Measurements from ENCODE around the gene PRICKLE3.
"Not testable (repeated sequence)": the region's sequence is repeated elsewhere in the genome, so short reads cannot be mapped to it uniquely, and the experiment has no call there.

The PRICKLE3 gene

DNA sequence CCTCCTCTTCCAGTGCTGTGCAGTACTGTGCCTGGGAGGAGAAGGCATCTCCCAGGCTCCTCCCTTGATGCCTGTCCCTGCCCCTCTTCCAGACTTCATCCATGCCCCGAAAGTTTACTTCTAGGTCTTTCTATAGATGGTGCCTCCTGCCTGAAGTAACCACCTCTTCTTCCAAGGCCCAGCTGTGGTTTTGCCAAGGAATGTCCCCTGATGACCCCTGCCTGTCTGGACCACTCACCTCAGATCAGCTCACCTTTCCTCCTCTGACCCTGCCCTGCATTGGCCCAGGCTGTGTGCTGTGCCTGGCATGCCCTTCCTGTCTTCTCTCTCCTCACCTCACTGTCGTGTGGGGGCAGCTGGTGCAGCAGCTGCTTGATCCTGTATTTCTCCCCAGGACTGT, 6.8 kb downstream of the PRICKLE3 start:
- no peak for DNase-seq (ENCODE audit: low read depth)

DNA sequence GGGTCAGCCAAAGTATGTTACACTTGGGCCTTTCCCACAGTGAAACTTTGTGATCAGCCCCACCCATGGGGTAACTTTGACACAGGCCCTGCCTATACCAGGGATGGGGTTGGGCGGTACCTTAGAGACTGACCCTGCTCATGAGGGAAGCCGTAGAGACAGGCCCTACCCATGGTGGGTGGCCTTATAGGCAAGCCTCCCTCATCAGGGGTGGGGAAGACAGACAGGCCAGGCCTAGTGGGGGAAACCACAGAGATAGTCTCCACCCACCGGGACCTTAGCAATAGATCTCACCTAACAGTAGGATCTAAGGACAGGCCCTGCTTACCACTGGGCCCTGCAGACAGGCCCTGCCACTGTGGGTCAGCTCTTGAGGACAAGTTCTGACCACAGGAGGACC, 7.6 kb downstream of the PRICKLE3 start:
- DNase-seq (ENCODE audit: low read depth), result no peak

DNA sequence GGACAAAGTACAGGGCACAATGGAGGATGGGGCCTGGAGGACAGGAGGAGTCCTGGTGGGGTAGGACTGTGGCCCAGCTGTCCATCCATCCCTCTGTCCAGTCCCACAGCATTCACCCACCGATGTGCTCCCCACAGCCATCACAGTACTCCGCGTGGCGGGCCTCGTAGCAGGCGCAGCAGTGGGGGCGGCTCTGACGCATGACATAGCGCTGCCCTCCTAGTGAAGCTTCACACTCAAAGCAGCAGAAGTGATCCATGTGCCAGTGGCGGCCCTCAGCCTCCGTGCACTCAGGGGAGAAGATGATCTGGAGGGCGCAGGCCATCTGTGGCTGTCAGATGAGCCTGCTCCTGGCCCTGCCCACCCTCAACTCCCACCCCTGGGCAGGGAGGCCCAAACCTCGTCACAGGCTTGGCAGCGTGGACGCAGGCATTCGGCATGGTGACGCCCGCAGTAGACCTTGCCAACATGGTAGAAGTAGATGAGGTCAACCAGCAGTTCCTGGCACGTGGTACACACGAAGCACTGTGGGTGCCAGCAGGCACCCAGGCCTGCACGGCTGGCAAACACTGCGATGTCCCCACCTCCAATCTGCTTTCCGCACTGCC, 8.2 kb downstream of the PRICKLE3 start:
- no peak for DNase-seq (ENCODE audit: low read depth)

DNA sequence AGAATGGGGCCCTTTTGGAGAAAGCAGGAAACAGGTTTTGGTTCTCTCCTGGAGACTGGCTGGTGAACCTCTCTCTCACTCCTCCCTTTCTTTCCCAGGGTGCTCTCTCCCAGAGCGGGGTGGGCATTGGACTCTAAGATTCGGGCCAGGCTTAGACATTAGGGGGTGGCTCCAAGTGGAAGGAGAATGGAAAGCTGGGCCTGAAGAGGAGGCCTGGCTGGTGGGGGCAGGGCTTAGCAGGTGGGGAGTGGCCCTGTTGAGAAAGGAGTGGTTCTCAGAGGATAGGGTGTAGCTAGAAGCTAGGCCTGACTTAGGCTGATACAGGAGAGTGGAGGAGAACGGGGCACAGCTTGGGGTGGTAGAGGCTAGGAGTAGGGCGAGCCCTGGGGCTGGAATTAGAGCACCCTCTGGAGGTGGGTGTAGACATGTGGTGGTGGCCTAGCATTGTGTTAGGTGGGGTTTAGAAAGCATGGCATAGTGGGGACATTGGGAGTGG, 8.8 kb downstream of the PRICKLE3 start:
- DNase-seq (ENCODE audit: low read depth), result no peak

DNA sequence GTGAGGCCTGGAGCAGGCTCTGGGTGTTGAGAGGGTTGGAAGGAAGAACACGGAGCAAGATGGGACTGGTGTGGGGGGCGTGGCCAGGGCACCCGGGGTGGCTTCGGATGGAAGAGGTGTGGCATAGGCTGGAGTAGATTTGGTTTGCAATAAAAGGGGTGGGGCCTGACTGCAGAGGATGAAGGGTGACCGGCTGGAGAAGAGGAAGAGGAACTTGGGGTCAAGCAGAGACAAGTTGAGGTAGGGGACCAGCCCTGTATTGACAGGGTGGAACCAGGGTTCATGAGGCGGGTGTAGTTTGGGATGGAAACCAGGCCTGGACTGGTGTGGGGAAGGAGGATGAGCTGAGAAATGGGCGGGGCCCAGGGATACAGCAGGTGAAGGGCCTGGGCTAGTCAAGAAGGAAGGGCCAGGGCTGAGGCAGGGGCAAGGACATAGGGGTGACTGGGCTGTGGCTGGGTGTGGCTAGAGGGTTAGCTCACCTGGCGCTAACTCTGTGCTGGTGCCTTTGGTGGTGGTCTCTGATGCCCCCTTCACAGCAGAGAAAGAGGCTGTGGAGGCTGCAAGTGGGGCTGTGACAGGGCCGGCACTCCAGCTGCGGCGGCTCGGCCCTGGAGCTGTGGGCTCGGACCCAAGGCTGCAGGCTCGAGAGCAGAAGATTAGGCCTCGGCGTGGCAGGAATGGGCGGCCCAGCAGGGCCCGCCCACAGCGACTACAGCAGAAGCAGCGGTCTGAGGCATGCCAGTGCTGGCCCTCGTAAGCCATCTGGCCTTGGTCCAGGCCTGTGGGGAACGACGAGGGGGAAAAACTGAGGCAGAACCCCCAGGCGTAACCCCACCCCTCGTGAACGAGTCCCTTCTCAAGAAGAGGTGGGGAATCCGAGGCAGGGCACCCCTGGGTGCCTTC, 9.5 kb downstream of the PRICKLE3 start:
- no peak for DNase-seq (ENCODE audit: low read depth)

DNA sequence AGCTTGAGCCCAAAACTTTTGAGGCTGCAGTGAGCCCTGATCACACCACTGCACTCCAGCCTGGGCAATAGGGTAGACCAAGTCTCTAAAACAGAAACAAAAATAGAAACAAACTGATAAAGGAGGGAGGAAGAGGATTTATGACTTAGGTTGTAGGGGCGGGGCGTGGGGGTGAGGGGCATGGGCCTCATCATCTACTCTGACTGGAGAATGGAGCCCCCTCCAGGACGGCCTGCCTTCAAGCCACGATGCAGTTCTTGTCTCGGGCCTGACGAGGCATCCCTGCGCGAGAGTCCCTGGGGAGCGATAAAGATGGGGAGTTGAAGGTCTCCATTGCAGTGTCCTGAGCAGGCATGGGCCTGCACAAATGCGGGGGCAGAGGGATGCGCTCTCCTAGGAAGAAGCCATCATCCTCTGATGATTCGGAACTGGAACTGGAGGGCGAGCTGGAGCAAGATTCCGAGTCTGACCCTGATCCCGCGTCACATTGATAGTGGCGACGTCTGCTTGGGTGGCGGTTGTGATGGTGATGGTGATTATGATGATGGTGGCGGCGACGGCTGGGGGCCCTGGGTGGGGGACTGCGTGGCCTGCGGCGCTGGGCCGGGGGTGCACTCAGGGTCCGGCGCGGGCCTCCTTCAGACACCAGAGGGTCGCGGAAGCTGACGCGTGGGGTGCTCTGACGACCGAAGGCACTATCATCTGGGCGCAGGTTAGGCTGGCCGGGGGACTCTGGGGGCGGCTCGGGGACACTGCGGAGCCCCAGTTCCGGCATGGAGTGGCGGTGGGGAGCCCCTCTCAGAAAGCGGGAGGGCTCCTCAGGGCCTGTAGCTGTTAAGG, 10.5 kb downstream of the PRICKLE3 start:
- no peak for DNase-seq (ENCODE audit: low read depth)

DNA sequence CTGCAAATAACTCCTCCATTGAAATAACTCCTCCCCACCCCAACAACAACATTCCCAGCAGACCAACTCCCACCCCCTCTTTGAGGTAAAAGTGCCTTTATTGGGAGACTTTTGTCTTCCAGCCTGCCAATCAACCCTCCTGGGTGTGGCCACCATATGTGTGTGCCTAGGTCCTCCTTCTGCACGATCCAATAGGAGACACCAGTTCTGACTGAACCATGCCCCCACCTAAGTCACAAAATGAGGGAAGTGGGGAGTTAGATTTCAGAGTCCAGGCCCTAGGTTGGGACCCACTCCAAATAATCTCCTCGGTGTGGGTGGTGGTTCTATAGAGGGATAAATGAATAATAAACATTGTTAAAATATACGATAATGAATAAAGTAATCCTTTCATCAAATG, 11.4 kb downstream of the PRICKLE3 start:
- no peak for DNase-seq (ENCODE audit: low read depth)

DNA sequence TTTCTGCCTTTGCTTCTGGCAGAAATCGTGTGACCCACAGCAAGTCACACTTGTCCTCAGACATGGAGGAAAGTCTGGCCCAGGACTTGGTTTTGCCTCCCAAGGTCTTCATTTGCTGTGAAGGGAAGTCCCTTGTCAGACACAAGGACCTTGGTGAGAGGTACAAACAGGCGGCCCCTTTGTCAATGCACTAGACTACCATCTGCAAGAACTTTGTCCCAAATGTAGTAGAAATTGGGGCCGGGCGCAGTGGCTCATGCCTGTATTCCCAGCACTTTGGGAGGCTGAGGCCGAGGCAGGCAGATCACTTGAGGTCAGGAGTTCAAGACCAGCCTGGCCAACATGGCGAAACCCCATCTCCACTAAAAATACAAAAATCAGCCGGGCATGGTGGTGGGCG, 12.6 kb downstream of the PRICKLE3 start:
- not testable (repeated sequence) for DNase-seq (ENCODE audit: low read depth)

DNA sequence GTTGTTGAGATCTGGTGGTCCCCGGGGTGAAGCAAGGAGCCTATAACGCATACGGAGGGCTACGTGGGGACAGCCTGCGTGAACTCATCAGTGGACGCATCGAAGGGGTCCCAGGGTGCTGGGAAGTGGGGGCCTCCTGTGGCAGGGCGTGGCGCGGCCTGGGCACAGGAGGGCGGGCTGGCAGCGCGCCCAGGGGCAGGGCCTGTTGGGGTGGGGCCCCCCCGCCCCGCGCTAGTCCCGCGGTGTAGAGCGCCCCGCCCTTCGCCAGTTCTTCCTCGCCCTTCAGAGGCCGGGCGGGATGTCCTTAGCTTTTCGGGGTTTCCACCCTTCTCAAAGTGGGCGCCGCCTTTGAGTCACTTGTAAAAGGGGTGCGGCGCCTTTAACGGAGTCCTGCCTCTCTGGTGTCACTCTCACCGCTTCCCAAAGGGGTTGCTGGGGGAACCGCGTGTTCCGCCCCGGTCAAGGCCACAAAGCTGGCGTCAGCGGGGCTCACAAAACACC, 13.8 kb downstream of the PRICKLE3 start:
- no peak for DNase-seq (ENCODE audit: low read depth)

DNA sequence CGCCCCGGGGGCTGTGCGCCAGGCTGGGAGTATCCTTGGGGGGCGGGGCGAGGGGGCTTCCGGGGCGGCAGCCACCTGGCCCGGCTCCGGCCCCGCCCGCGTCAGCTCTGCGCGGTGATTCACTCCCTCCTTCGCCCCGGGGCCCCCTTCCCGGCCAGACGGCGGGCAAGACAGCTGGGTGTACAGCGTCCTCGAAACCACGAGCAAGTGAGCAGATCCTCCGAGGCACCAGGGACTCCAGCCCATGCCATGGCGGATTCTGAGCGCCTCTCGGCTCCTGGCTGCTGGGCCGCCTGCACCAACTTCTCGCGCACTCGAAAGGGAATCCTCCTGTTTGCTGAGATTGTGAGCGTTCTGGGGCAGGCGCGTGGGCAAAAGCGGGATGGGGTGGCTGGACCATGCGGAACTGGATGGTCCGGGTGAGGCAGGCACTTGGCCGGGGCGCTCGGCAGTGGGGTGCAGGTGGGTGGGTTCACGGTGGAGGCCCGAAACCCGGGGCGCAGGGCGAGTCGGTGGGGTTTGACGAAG, 14.4 kb downstream of the PRICKLE3 start, which contains the start of gene PLP2:
Gene PLP2 (plus strand): TSS at position 147 of the 528 bp plus-strand sequence. CDS start 103 bp downstream, at position 250.
- no peak for DNase-seq (ENCODE audit: low read depth)

DNA sequence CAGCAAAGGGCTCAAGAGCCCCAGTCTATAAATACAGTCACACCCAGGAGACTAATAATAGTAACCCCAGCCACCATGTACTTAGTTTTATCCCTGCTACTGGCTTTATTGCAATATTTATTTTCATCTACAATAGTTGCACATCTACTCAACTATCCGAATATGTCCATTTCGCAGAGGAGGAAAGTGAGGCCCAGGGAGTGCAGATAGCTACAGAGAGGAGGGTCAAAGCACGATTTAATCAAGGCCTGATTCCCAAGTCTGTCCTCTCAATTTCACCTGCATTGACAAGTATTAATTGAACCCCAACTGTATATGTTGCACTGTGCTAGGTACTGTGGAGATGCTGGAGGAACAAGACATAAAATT, 18.4 kb downstream of the PRICKLE3 start:
- DNase-seq (ENCODE audit: low read depth), result no peak

DNA sequence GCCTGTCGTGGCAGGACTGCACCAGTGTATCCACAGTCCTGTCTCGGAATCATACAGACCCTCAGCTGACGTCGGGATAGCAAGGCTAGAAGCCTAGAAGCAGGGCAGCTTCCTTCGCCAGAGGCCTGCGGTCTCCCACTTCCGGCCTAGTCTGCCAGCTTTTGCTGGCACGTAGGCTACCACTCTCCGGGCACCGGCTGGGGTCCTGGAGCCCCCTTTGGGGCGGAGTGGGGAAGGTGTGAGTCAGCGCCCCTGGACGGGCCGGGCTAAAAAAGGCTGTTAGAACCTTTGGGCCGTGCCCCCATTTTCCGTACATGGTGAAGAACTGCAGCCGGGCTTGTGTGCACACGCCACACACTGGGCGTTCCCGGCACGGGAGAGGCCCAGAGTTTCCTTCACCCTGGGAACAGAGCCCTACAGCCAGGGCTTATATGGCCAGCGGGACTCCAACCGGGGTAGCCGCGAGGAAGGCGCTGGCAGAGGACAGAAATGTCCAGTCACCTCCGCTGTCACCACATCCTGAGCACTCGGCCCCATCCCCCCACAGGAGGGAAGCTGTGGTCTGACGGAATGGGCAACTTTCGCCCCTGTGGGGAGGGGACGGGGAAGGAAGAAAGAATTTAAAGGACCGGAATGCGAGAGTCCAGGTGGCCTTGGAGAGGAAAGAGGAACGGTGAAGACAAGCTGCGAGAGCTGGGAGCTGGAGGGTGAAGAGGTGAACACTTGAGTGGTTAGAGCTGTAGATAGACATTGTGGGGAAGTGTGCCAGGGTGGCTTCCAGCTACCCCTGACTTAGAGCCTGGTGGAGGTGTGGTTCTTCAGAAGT, 19.0 kb downstream of the PRICKLE3 start:
- no peak for DNase-seq (ENCODE audit: low read depth)

DNA sequence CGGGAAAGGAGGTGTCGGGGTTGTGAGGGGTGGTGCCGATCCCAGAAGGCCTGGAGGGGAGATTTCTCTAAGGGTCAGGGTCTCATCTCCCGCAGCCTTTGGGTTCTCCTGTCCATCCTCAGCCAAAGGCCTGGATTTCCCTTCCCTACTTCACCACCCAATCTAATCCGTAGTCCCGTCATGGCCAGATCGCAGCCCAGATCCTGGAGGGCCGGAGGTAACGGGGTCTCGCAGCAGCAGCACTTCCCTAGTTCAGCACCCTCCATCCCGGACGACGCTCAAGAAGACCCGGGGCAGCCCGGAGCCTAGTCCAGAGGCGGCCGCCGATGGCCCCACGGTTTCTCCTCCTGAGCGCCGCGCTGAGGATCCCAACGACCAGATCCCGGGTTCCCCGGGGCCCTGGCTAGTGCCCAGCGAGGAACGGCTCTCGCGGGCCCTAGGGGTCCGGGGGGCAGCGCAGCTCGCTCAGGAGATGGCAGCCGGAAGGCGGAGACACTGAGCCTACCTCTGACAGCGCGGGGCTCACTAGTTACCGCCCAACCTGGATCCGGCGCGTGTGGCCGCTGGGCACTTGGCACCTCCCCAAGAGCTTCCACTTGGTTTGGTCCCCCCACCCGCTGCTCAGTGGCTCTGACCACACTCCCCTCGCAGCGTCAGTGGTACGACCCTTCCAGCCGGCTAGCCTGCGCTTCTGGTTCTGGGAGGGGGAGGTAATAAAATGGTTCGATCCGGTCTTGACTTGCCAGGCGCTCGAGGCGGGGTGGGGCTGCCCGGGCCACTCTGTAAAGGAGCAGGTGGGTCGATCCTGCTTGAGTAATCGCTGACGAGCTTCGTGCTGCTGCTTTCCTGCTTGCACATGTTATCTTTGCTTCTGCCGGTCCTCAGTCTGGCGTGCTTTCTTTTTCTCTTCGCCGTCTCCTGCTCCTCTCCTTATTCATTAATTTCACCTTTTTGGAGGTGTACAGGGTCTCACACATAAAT, 20.0 kb downstream of the PRICKLE3 start:
- DNase-seq (ENCODE audit: low read depth), result no peak

DNA sequence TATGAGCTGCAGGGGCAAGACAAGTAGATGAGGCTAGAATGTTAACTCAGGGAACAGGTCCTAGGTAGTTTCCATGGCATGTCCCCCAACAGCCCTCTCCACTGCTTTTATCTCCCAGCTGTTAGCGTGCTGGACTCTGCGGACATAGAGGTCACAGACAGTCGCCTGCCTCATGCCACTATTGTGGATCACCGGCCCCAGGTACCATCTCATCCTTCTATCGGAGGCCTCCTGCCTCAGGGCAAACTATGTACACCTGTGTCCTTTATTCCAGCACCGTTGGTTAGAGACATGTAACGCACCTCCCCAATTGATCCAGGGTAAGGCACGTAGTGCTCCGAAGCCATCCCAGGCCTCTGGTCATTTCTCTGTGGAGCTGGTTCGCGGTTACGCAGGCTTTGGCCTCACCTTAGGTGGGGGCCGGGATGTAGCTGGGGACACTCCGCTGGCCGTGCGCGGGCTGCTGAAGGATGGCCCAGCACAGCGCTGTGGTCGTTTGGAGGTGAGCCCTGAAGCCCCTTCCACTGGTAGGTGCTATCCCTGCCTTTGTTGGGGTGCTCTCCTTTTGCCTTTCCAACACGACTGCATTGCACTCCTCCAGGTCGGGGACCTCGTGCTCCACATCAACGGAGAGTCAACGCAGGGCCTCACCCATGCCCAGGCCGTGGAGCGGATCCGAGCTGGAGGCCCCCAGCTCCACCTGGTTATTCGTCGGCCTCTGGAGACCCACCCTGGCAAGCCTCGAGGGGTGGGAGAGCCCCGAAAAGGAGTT, 21.4 kb downstream of the PRICKLE3 start:
- DNase-seq (ENCODE audit: low read depth), result no peak

DNA sequence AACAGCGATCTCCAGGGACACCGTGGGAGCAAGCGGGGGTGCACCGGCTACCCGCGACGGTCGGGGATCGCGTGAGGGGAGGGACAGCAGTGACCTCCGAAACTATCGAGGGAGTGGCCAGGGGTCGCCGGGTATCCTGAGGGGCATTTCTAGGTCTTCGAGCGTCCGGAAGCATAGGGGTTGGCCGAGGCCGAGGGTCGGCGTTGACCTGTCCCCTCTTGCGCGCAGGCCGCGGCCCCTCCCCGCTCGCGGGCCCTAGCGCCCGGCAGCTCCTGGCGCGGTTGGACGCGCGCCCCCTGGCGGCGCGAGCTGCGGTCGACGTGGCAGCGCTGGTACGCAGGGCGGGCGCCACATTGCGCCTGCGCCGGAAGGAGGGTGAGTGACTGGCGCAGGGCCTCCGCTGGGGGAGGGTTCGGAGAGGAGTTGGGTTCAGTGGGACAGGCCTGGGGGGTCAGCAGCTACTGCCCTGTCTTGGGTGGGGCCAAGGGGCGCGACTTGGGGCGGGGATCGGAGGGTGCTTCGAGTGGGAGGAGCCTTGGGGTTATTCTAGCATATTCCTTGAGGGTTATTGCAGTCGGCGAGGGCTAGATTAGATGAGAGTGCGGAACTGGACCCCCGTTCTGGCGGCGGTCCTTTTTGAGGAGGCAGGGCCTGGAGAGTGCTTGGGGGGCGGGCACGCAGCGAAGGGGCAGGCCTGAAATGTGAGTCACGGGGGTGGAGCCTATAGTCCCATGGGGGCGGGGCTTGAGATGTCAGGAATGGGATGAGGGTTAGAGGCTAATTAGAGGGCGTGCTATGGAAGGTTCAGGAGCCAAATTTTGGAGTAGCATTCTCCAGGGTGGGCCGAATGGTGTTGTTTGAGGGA, 22.4 kb downstream of the PRICKLE3 start:
- DNase-seq (ENCODE audit: low read depth), result no peak

DNA sequence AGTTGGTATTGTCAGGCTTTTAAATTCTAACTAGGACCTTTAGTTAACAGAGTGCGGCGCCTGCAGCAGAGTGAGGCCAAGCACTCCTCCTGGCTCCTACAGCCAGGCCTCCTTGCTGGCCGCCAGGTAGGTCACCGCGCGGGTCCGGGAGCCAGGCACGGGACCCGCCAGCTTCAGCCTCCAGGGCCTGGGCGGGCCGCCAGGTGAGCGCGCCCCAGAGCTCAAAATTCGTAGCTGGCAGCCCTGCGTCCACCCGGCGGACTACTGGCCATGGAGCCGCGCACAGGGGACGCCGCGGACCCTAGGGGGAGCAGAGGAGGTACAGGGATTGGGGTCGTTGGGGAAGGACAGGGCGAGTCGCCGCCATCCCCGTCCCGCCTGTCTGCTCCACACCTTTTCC, 23.6 kb downstream of the PRICKLE3 start, which contains the start of gene MAGIX:
Gene MAGIX (plus strand): TSS at position 139 of the 400 bp plus-strand sequence. CDS start 132 bp downstream, at position 271.
- DNase-seq (ENCODE audit: low read depth), result no peak

DNA sequence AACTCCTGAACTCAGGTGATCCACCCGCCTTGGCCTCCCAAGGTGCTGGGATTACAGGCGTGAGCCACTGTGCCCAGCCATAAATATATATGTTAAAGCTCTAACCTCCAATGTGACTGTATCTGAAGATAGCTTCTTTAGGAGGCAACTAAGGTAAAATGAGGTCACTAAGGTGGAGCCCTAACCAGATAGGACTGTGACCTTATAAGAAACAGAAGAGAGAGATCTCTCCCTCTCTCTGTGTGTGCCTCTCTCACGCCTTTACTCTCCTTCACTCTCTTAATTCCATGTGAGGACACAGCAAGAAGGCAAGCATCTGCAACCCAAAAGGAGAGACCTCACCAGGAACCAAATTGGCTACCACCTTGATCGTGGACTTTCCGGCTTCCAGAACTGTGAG, 24.5 kb downstream of the PRICKLE3 start:
- no peak for DNase-seq (ENCODE audit: low read depth)

DNA sequence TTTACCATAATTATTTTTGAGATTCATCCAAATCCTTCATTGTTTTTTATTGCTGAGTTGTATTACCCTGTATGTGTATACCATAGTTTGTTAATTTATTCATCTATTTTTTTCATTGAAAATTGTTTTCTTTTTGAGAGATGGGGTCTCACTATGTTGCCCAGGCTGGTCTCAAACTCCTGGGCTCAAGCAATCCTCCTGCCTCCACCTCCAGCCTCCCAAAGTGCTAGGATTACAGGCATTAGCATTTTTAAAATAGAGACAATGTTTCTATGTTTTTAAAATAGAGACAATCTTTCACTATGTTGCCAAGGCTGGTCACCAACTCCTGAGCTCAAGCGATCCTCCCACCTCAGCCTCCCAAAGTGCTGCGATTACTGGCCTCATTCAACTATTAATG, 25.3 kb downstream of the PRICKLE3 start:
- no peak for DNase-seq (ENCODE audit: low read depth)
